ENCODE results near the gene INPP4B.
A peak's percentile ranks its signal among the peaks of the same experiment; 100 is the strongest.

INPP4B gene

DNA sequence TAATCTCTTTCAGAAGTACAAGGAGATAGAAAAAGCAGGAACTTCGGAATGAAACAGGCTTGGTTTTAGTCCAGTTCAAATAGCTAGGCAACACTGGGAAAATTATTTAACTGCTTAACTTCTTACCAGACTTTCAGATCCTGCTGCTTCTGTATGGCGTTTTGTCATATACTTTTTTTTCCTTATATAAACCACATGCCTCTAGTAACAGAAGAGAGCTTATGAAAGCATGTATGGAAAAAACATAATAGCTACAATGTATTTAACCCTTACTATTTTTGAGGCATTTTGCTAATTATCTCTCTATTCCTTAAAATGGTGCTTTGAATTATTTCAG is 439.6 kb downstream of the INPP4B start:
- Histone ChIP-seq H3K4ac (ENCODE audit: low read depth, low read length) (no peak overlapping the region), H3K79me1 (ENCODE audit: low read length) (peaks cover 25% of the 10 kb centered on the region), H3K36me3 (ENCODE audit: control insufficient read depth in 1 of 2, insufficient read depth in 2 of 2, low read length in 2 of 2) (no peaks in the 10 kb centered on the region), H2BK5ac (ENCODE audit: low read depth, low read length, poor library complexity) (no peak overlapping the region), H4K12ac (ENCODE audit: low read depth, low read length) (no peak overlapping the region), H3K4me1 (ENCODE audit: control insufficient read depth in 1 of 2, insufficient read depth in 2 of 2, low read length in 2 of 2) (peaks cover 15 to 17% of the 10 kb centered on the region in 2 experiments), H3K27me3 (ENCODE audit: insufficient read depth, low read length) (no peaks in the 10 kb centered on the region), H3K4me3 (ENCODE audit: low read depth, low read length) (no peak overlapping the region), H3K18ac (ENCODE audit: low read length) (no peak overlapping the region), H3K23ac (ENCODE audit: low read length) (no peak overlapping the region), H3K79me2 (ENCODE audit: control insufficient read depth, insufficient read depth, low read length, poor library complexity) (no peaks in the 10 kb centered on the region), H2AFZ (ENCODE audit: insufficient read depth, low read length, poor library complexity) (no peak overlapping the region), H3K9ac (ENCODE audit: low read length) (no peak overlapping the region), H2BK12ac (ENCODE audit: low read length) (no peak overlapping the region), H3K4me2 (ENCODE audit: low read length) (peak overlapping the region; percentile 51), H3K14ac (ENCODE audit: low read length) (no peak overlapping the region), H3K27ac (ENCODE audit: low read depth, low read length) (peak overlapping the region; percentile 99), H3K9me3 (ENCODE audit: insufficient read depth, low read depth, low read length) (no peaks in the 10 kb centered on the region), H4K8ac (ENCODE audit: low read depth, low read length) (no peak overlapping the region), H4K91ac (ENCODE audit: low read depth, low read length) (no peak overlapping the region), H2AK5ac (ENCODE audit: low read length) (no peak overlapping the region), H2BK120ac (ENCODE audit: insufficient read depth, low read length, poor library complexity) (peak overlapping the region; percentile 78)
- no CpG with 5 or more reads among the region's 2 CpGs for WGBS (ENCODE audit: extremely low coverage, insufficient coverage, insufficient read length)
- no peak for DNase-seq

DNA sequence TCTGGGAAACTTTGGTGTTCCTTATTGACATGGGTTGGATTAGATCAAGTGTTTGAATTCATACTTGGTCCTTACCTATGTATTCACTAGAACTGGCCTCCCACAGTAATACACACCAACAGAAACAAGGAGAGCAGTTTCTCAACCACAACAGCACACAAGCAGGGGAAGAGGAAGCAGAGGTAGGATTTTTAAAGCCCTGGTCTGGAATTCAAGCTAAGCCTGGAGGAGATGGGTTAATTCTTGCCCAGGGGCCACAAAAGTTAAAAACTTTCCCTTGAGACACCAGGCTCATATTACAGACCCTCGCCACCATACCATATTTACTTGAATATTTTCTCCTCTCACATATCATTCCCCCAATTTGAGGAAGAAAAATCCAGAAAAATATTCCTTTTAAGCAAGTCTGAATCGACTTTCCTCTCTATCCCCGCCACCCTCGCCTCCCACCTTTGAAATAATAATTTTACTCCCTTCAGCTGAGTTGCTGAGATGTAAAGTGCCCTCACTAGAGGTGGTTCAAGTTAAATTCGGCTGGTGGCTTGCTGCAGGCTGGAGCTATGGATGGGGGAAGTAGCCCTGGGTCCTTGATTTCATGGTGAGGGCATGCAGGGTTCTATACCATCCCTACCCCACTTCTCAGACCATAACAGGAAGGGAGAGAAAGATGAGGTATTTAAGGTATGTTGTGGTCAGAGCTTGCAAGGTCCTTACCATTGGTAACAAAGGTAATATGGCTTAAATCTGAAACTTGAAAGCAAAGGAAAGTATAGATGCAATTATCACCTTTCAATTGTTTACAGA is 440.2 kb downstream of the INPP4B start:
- Histone ChIP-seq H3K27me3 (ENCODE audit: insufficient read depth, low read length) (no peaks in the 10 kb centered on the region), H2BK5ac (ENCODE audit: low read depth, low read length, poor library complexity) (peak overlapping the region; percentile 79), H3K14ac (ENCODE audit: low read length) (peak overlapping the region; percentile 7), H2AK5ac (ENCODE audit: low read length) (no peak overlapping the region), H4K12ac (ENCODE audit: low read depth, low read length) (no peak overlapping the region), H3K4me3 (ENCODE audit: low read depth, low read length) (no peak overlapping the region), H3K79me1 (ENCODE audit: low read length) (peaks cover 25% of the 10 kb centered on the region), H3K4me2 (ENCODE audit: low read length) (peak overlapping the region; percentile 51), H4K91ac (ENCODE audit: low read depth, low read length) (peak overlapping the region; percentile 41), H3K79me2 (ENCODE audit: control insufficient read depth, insufficient read depth, low read length, poor library complexity) (no peaks in the 10 kb centered on the region), H3K4me1 (ENCODE audit: control insufficient read depth in 1 of 2, insufficient read depth in 2 of 2, low read length in 2 of 2) (peaks cover 15 to 17% of the 10 kb centered on the region in 2 experiments), H2BK120ac (ENCODE audit: insufficient read depth, low read length, poor library complexity) (peak overlapping the region; percentile 86), H3K4ac (ENCODE audit: low read depth, low read length) (no peak overlapping the region), H3K9ac (ENCODE audit: low read length) (no peak overlapping the region), H3K9me3 (ENCODE audit: insufficient read depth, low read depth, low read length) (no peaks in the 10 kb centered on the region), H3K23ac (ENCODE audit: low read length) (no peak overlapping the region), H2BK12ac (ENCODE audit: low read length) (peak overlapping the region; percentile 82), H2AFZ (ENCODE audit: insufficient read depth, low read length, poor library complexity) (no peak overlapping the region), H4K8ac (ENCODE audit: low read depth, low read length) (peak overlapping the region; percentile 6), H3K36me3 (ENCODE audit: control insufficient read depth in 1 of 2, insufficient read depth in 2 of 2, low read length in 2 of 2) (no peaks in the 10 kb centered on the region), H3K27ac (ENCODE audit: low read depth, low read length) (peak overlapping the region; percentile 99), H3K18ac (ENCODE audit: low read length) (no peak overlapping the region)
- WGBS (ENCODE audit: extremely low coverage, insufficient coverage, insufficient read length) = no CpG with 5 or more reads among the region's 5 CpGs
- peak; percentile 13 to 17 for DNase-seq

GRCh38 chr4:142405021-142405694 is 440.9 kb downstream of the INPP4B start:
- H4K91ac ChIP-seq (ENCODE audit: low read depth, low read length) = peak overlapping the region; percentile 41
- H3K4me1 ChIP-seq (ENCODE audit: control insufficient read depth in 1 of 2, insufficient read depth in 2 of 2, low read length in 2 of 2) = peaks cover 15 to 17% of the 10 kb centered on the region in 2 experiments
- H3K9ac ChIP-seq (ENCODE audit: low read length) = peak overlapping the region; percentile 68
- no peak overlapping the region for H2AFZ ChIP-seq (ENCODE audit: insufficient read depth, low read length, poor library complexity)
- no peak overlapping the region for H3K4ac ChIP-seq (ENCODE audit: low read depth, low read length)
- peak overlapping the region; percentile 79 for H2BK5ac ChIP-seq (ENCODE audit: low read depth, low read length, poor library complexity)
- H3K18ac ChIP-seq (ENCODE audit: low read length) = peak overlapping the region; percentile 83
- peak overlapping the region; percentile 7 for H3K14ac ChIP-seq (ENCODE audit: low read length)
- H3K79me1 ChIP-seq (ENCODE audit: low read length) = peaks cover 25% of the 10 kb centered on the region
- DNase-seq = peak; percentile 14 to 31
- no peak overlapping the region for H2AK5ac ChIP-seq (ENCODE audit: low read length)
- H3K36me3 ChIP-seq (ENCODE audit: control insufficient read depth in 1 of 2, insufficient read depth in 2 of 2, low read length in 2 of 2) = no peaks in the 10 kb centered on the region
- H3K23ac ChIP-seq (ENCODE audit: low read length) = no peak overlapping the region
- peak overlapping the region; percentile 30 for H4K8ac ChIP-seq (ENCODE audit: low read depth, low read length)
- peak overlapping the region; percentile 12 for H2BK12ac ChIP-seq (ENCODE audit: low read length)
- WGBS (ENCODE audit: extremely low coverage, insufficient coverage, insufficient read length) = no CpG with 5 or more reads among the region's 14 CpGs
- H3K27ac ChIP-seq (ENCODE audit: low read depth, low read length) = peak overlapping the region; percentile 99
- peak overlapping the region; percentile 59 for H4K12ac ChIP-seq (ENCODE audit: low read depth, low read length)
- no peak overlapping the region for H3K4me3 ChIP-seq (ENCODE audit: low read depth, low read length)
- peak overlapping the region; percentile 86 for H2BK120ac ChIP-seq (ENCODE audit: insufficient read depth, low read length, poor library complexity)
- H3K27me3 ChIP-seq (ENCODE audit: insufficient read depth, low read length) = no peaks in the 10 kb centered on the region
- peak overlapping the region; percentile 39 for H3K4me2 ChIP-seq (ENCODE audit: low read length)
- H3K79me2 ChIP-seq (ENCODE audit: control insufficient read depth, insufficient read depth, low read length, poor library complexity) = no peaks in the 10 kb centered on the region
- H3K9me3 ChIP-seq (ENCODE audit: insufficient read depth, low read depth, low read length) = no peaks in the 10 kb centered on the region

GRCh38 chr4:142404191-142404611 is 441.9 kb downstream of the INPP4B start:
- Histone ChIP-seq H2AK5ac (ENCODE audit: low read length) (no peak overlapping the region), H3K27ac (ENCODE audit: low read depth, low read length) (no peak overlapping the region), H3K14ac (ENCODE audit: low read length) (no peak overlapping the region), H3K4me2 (ENCODE audit: low read length) (no peak overlapping the region), H4K12ac (ENCODE audit: low read depth, low read length) (no peak overlapping the region), H2BK12ac (ENCODE audit: low read length) (no peak overlapping the region), H3K4me1 (ENCODE audit: control insufficient read depth in 1 of 2, insufficient read depth in 2 of 2, low read length in 2 of 2) (peaks cover 15 to 17% of the 10 kb centered on the region in 2 experiments), H3K79me1 (ENCODE audit: low read length) (peaks cover 24% of the 10 kb centered on the region), H3K4me3 (ENCODE audit: low read depth, low read length) (no peak overlapping the region), H3K4ac (ENCODE audit: low read depth, low read length) (no peak overlapping the region), H3K23ac (ENCODE audit: low read length) (no peak overlapping the region), H4K8ac (ENCODE audit: low read depth, low read length) (no peak overlapping the region), H2BK5ac (ENCODE audit: low read depth, low read length, poor library complexity) (no peak overlapping the region), H3K36me3 (ENCODE audit: control insufficient read depth in 1 of 2, insufficient read depth in 2 of 2, low read length in 2 of 2) (no peaks in the 10 kb centered on the region), H2BK120ac (ENCODE audit: insufficient read depth, low read length, poor library complexity) (no peak overlapping the region), H2AFZ (ENCODE audit: insufficient read depth, low read length, poor library complexity) (no peak overlapping the region), H3K27me3 (ENCODE audit: insufficient read depth, low read length) (no peaks in the 10 kb centered on the region), H3K9me3 (ENCODE audit: insufficient read depth, low read depth, low read length) (no peaks in the 10 kb centered on the region), H4K91ac (ENCODE audit: low read depth, low read length) (no peak overlapping the region), H3K18ac (ENCODE audit: low read length) (no peak overlapping the region), H3K9ac (ENCODE audit: low read length) (no peak overlapping the region), H3K79me2 (ENCODE audit: control insufficient read depth, insufficient read depth, low read length, poor library complexity) (no peaks in the 10 kb centered on the region)
- DNase-seq = peak in 1 of 2 donors; percentile 5
- WGBS (ENCODE audit: extremely low coverage, insufficient coverage, insufficient read length) = no CpG with 5 or more reads among the region's 3 CpGs
